Measurements from ENCODE around the gene WNT9B. TPM values are rescaled to one million over a fixed set of nuclear protein-coding genes. Genes with fewer than 3 reads are reported as not detected.

WNT9B gene
- total RNA-seq, 1 donor from 2014 or later: 0.98 TPM

DNA sequence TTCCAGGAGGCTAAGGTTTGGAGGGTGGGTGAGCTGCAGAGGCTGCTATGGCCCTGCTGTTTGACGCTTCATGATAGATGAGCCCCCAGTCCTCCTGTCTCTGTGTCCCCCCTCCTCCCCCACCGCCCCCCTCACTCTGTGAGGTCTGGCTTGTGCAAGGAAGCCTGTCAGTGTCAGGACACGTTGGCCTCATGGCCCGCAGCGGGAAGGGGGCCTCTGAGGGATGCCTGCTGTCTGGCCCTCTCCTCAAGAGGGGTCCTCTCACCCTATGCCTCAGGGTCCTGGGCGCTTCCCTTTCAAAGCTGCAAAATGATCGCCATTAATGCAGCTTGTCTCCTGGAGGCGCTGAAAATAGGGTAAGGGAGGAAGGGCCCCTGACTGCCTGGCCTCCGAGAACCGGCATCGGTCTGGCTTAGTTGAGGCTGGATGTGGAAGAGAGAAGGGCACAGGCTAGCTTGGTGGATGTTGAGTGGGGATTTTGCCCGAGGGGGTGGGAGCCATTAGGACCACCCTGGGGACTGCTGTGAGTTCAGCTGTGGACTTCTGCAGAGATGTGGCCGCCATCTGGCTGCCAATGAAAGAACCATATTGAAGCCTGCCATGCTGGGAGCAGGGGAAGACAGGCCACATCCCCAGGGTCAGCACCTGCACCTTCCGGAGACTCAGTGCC, 56.8 kb downstream of the WNT9B start:
- H3K27me3 Mint-ChIP-seq: peaks cover 9% of the 10 kb centered on the region
- H3K36me3 Mint-ChIP-seq (ENCODE audit: insufficient read depth): no peaks in the 10 kb centered on the region
- no peak for DNase-seq (ENCODE audit: low spot score, unreplicated experiment)
- no peak overlapping the region for H3K27ac Mint-ChIP-seq
- H3K9me3 Mint-ChIP-seq (ENCODE audit: low read depth): no peaks in the 10 kb centered on the region
- no peak overlapping the region for H3K4me3 Mint-ChIP-seq (ENCODE audit: low read depth)
- H3K4me1 Mint-ChIP-seq (ENCODE audit: low read depth): no peaks in the 10 kb centered on the region
- TF ChIP-seq, protein P1, sequence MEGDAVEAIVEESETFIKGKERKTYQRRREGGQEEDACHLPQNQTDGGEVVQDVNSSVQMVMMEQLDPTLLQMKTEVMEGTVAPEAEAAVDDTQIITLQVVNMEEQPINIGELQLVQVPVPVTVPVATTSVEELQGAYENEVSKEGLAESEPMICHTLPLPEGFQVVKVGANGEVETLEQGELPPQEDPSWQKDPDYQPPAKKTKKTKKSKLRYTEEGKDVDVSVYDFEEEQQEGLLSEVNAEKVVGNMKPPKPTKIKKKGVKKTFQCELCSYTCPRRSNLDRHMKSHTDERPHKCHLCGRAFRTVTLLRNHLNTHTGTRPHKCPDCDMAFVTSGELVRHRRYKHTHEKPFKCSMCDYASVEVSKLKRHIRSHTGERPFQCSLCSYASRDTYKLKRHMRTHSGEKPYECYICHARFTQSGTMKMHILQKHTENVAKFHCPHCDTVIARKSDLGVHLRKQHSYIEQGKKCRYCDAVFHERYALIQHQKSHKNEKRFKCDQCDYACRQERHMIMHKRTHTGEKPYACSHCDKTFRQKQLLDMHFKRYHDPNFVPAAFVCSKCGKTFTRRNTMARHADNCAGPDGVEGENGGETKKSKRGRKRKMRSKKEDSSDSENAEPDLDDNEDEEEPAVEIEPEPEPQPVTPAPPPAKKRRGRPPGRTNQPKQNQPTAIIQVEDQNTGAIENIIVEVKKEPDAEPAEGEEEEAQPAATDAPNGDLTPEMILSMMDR (IDR thresholded peaks at IDR 0.05; ENCODE audit: unreplicated experiment): no peak

DNA sequence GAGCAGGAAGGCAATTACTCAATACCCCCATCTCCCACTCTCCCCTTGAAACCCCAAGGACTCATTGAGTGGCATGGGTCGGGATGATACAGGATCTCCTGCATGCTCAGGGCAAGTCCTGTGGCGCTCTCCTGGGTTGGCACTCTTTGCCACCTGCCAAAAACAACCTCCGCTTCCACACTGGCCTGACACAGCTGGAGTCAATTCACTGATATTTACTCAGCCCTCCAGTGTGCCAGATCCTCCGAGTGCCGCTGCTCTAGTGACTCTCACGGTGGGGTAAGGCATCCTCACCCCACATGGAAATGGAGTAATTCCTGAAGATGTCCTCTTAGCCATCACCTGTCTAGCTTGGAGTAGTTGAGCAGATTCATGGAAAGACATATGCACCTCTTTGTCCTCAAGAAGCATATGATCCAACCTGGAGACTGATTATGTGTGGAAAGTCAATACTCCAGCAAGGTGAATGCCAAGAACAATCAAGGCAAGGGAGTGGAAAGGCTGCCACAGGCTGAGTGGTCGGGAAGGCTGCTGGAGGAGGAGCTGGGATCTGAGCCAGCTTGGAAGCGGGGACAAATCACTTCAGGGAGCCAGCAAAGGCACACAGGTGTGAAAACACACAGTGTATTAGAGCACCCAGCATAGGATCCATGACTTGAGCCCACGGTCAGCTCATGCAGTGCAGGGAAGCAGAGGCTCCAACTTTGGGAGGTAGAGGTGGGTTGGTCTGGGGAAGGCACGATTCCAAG, 59.0 kb downstream of the WNT9B start:
- H3K4me1 Mint-ChIP-seq (ENCODE audit: low read depth): no peaks in the 10 kb centered on the region
- H3K4me3 Mint-ChIP-seq (ENCODE audit: low read depth): no peak overlapping the region
- no peaks in the 10 kb centered on the region for H3K9me3 Mint-ChIP-seq (ENCODE audit: low read depth)
- TF ChIP-seq, protein P1 (IDR thresholded peaks at IDR 0.05; ENCODE audit: unreplicated experiment): no peak
- peaks cover 18% of the 10 kb centered on the region for H3K27me3 Mint-ChIP-seq
- DNase-seq (ENCODE audit: low spot score, unreplicated experiment): no peak
- no peaks in the 10 kb centered on the region for H3K36me3 Mint-ChIP-seq (ENCODE audit: insufficient read depth)
- H3K27ac Mint-ChIP-seq: no peak overlapping the region

DNA sequence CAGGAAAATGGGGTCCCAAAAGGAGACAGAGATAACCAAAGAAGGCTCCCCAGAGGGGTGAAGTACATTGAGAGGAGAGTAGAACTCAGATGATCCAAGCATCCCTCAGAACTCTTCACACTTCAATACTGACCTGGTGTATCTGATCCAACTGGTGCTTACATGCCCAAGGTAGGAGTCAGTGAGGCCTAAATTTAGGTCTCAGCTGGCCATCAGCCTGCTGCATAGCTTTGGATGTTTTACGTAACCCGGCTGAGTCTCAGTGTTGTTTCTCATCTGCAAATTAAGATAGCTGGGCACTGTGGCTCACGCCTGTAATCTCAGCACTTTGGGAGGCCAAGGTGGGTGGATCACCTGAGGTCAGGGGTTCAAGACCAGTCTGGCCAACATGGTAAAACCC, 59.9 kb downstream of the WNT9B start:
- no peak overlapping the region for H3K4me3 Mint-ChIP-seq (ENCODE audit: low read depth)
- H3K9me3 Mint-ChIP-seq (ENCODE audit: low read depth): no peaks in the 10 kb centered on the region
- DNase-seq (ENCODE audit: low spot score, unreplicated experiment): no peak
- H3K27ac Mint-ChIP-seq: no peak overlapping the region
- no peaks in the 10 kb centered on the region for H3K36me3 Mint-ChIP-seq (ENCODE audit: insufficient read depth)
- TF ChIP-seq, protein P1 (IDR thresholded peaks at IDR 0.05; ENCODE audit: unreplicated experiment): no peak
- no peaks in the 10 kb centered on the region for H3K4me1 Mint-ChIP-seq (ENCODE audit: low read depth)
- peaks cover 18% of the 10 kb centered on the region for H3K27me3 Mint-ChIP-seq

DNA sequence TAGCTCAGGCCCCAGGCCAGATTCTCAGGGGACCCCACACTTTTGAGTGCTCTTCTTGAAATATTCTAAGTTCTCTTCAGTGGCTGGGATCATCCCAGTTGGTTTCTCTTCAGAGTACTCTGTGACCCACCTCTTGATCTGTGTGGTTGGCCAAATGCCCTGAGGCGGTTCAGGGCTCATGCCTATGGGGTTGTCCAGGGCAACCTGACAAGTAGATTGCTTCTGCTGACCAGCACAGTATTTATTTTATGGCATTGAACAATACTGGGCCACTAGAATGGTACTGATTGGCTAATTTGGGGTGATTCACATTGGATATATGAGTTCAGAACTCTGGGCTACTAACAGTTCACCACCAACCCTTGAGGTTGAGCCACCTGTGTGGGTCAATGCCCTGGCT, 64.2 kb downstream of the WNT9B start:
- H3K27ac Mint-ChIP-seq: no peak overlapping the region
- no peaks in the 10 kb centered on the region for H3K4me1 Mint-ChIP-seq (ENCODE audit: low read depth)
- H3K36me3 Mint-ChIP-seq (ENCODE audit: insufficient read depth): no peaks in the 10 kb centered on the region
- H3K4me3 Mint-ChIP-seq (ENCODE audit: low read depth): no peak overlapping the region
- peaks cover 16% of the 10 kb centered on the region for H3K27me3 Mint-ChIP-seq
- DNase-seq (ENCODE audit: low spot score, unreplicated experiment): no peak
- TF ChIP-seq, protein P1 (IDR thresholded peaks at IDR 0.05; ENCODE audit: unreplicated experiment): no peak
- H3K9me3 Mint-ChIP-seq (ENCODE audit: low read depth): no peaks in the 10 kb centered on the region

DNA sequence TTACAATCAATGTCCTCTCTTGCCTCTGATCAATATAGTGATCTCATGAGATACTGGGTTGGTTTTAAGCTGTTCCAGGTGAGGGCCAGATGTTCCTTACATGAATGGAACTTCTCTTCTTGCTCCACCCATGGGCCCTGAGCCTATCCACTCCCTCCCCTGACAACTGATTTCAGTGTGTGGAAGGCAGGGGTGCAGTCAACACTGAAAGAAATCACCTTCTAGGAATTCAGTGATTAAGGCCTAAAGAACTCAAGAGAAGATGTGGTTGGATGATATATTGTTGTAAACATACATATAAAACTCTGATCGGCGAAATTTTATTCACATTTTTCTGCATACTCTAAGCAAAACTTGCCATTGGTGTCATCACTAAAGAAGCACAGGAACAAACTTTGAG, 64.8 kb downstream of the WNT9B start:
- no peak overlapping the region for H3K4me3 Mint-ChIP-seq (ENCODE audit: low read depth)
- no peaks in the 10 kb centered on the region for H3K9me3 Mint-ChIP-seq (ENCODE audit: low read depth)
- no peak overlapping the region for H3K27ac Mint-ChIP-seq

More for the DNA sequence above, 64.8 kb downstream of the WNT9B start:
- TF ChIP-seq, protein P1 (IDR thresholded peaks at IDR 0.05; ENCODE audit: unreplicated experiment): no peak
- no peaks in the 10 kb centered on the region for H3K36me3 Mint-ChIP-seq (ENCODE audit: insufficient read depth)
- DNase-seq (ENCODE audit: low spot score, unreplicated experiment): no peak
- no peaks in the 10 kb centered on the region for H3K4me1 Mint-ChIP-seq (ENCODE audit: low read depth)
- peaks cover 13% of the 10 kb centered on the region for H3K27me3 Mint-ChIP-seq

All from progenitor cell of endocrine pancreas (in vitro differentiated cells).